Heart right ventricle (tissue), 16 donors: Measurements from ENCODE around the gene POLR2H. TPM values are rescaled to one million over a fixed set of nuclear protein-coding genes. Genes with fewer than 3 reads are reported as not detected.

Experiments used
- ATAC-seq, 8 donors: fragments of 200-7000 bp; cut with Tn5 transposase; one replicate each; pipeline ENCODE4 v1.9.1; 2020; ENCODE audit warnings: mild to moderate bottlenecking in 8 of 8, moderate library complexity in 8 of 8, moderate number of reproducible peaks in 1 of 8
- DNase-seq, 2 donors: peaks; one replicate each; pipeline ENCODE4 v3.0.0-alpha.2; 2020
- H3K27ac ChIP-seq, 10 donors: fragments of 200-600 bp; sonication (generic) in 2 of 10; one replicate each; pipeline versions ENCODE4 v1.5.0 to v1.8.0; 2020 to 2022; ENCODE audit warnings: mild to moderate bottlenecking in 3 of 10
- H3K27me3 ChIP-seq, 7 donors: fragments of 200-600 bp; one replicate each; pipeline ENCODE4 v1.8.0; 2021 to 2022; ENCODE audit warnings: mild to moderate bottlenecking in 2 of 7
- H3K36me3 ChIP-seq, 9 donors: fragments of 200-600 bp; sonication (generic) in 1 of 9; one replicate each; pipeline versions ENCODE4 v1.5.0 to v1.8.0; 2020 to 2022; ENCODE audit warnings: mild to moderate bottlenecking in 2 of 9
- H3K4me1 ChIP-seq, 9 donors: fragments of 200-600 bp; sonication (generic) in 1 of 9; one replicate each; pipeline versions ENCODE4 v1.5.0 to v1.8.0; 2020 to 2022; ENCODE audit warnings: mild to moderate bottlenecking in 4 of 9
- H3K4me3 ChIP-seq, 10 donors: fragments of 200-600 bp; sonication (generic) in 2 of 10; one replicate each; pipeline versions ENCODE4 v1.5.0 to v1.8.0; 2020 to 2022; ENCODE audit warnings: mild to moderate bottlenecking in 7 of 10, moderate library complexity in 2 of 10
- H3K9me3 ChIP-seq, 11 donors: fragments of 200-600 bp in 10 of 11; sonication (generic) in 2 of 11; one replicate each; pipeline versions ENCODE4 v1.5.0 to v1.8.0; 2013 to 2022; ENCODE audit warnings: mild to moderate bottlenecking in 2 of 11, control low read depth in 1 of 11, moderate library complexity in 1 of 11
- CTCF ChIP-seq, 9 donors: fragments of 200-600 bp; sonication (generic) in 2 of 9; IDR thresholded peaks; one replicate each; pipeline versions ENCODE4 v1.5.0 to v1.8.0; 2021 to 2022; ENCODE audit warnings: antibody characterized with exemption in 9 of 9, mild to moderate bottlenecking in 5 of 9, moderate library complexity in 1 of 9
- WGBS, 2 donors: extraction: QIAGEN DNeasy Blood & Tissue Kit; methylation state at CpG; one replicate each; pipeline ENCODE4 v1.1.7; 2013; ENCODE audit warnings: inconsistent platforms in 1 of 2; 5-methylcytosine and 5-hydroxymethylcytosine counted together
- intact Hi-C, 10 donors: fragments of 100-400 bp; cut with DNase I; formaldehyde crosslinking; loops; one replicate each; pipeline versions ENCODE4 v1.11.1 to v1.14.2; 2022
- polyA plus RNA-seq, 2 donors: library from polyadenylated mRNA; stranded (reverse); fragments of 200-250 nt; gene quantifications; one replicate each; pipeline ENCODE4 v1.2.3, GENCODE V29; 2013
- total RNA-seq, 10 donors: library from RNA; stranded (reverse); fragmentation: NEBNext Ultra II Directional in 3 of 10; extraction: Animal tissue kit (Norgen Biotek cat#: 25700) in 3 of 10; gene quantifications; one replicate each; pipeline versions ENCODE4 v1.2.1 to v1.2.4, GENCODE V29; 2021 to 2023
- donor health status: Arrhythmogenic right ventricular cardiomyopathy.
- donor health status: ischemic (EF 13 %, LVEDD 7.1; RV severe dilation, severe dysfunction).
- donor health status: healthy with polysubstance abuse.
- donor health status: DM: no; HTN: yes; CAD: no.
- donor health status: DM: no; HTN: no; CAD: no.
- donor health status: ischemic (EF 25% LVEDD 6.9; RV normal size, moderate dysfunction).
- donor health status: ischemic (EF 25% LVEDD 5.7; RV mildly dilated, moderate dysfunction).
- donor health status: healthy.
- donor health status: DM: yes; HTN: yes; CAD: no.
- donor health status: Ischemic cardiomyopathy.
- donor health status: ischemic (EF 35%, LVEDD 5.7; RV mildly dilated, moderate dysfunction).
- donor health status: nonischemic (EF 11% LVEDD 7.7; RV severe dilation, severe dysfunction).
- donor health status: DM: yes; HTN: yes; CAD: no.
- donor health status: PGD.
- donor health status: ischemic (EF 29% LVEDD 5.4; RV normal size, mild dysfunction).
- donor health status: nonischemic (EF 23%, LVEDD 6.1; RV moderate dilation, normal function).

Gene POLR2H
- total and polyA plus RNA-seq, 12 donors, result 17.4 to 63.7 (median 24.5) TPM

GRCh38 chr3:184399410-184399809 lies 37.9 kb downstream of the POLR2H start:
- Histone ChIP-seq H3K4me1 (no peaks in the 10 kb centered on the region), H3K4me3 (no peak overlapping the region), H3K36me3 (no peaks in the 10 kb centered on the region), H3K27ac (no peak overlapping the region), H3K27me3 (peaks cover 0 to 46% (median 28%) of the 10 kb centered on the region in 7 donors), H3K9me3 (no peaks in the 10 kb centered on the region)
- TF ChIP-seq CTCF (IDR thresholded peaks at IDR 0.05), result no peak
- WGBS, 2 donors, result 16 to 20% methylated on average over 9 of the region's 9 CpGs
- ATAC-seq (peak in 6 of 8 donors; percentile 39 to 84 (median 78)), DNase-seq (peak in 1 of 2 donors; percentile 44)
- intact Hi-C loops, result no loop called here

GRCh38 chr3:184405075-184406030 lies 43.8 kb downstream of the POLR2H start:
- Histone ChIP-seq H3K4me3 (no peak overlapping the region), H3K9me3 (no peaks in the 10 kb centered on the region), H3K27me3 (peaks cover 0 to 29% (median 13%) of the 10 kb centered on the region in 7 donors), H3K27ac (no peak overlapping the region), H3K36me3 (no peaks in the 10 kb centered on the region), H3K4me1 (no peaks in the 10 kb centered on the region)
- no peak for ATAC-seq
- intact Hi-C loops, result no loop called here
- no peak for DNase-seq
- TF ChIP-seq CTCF (IDR thresholded peaks at IDR 0.05), result no peak
- 75 to 80% methylated on average over 20 of the region's 20 CpGs for WGBS, 2 donors

- intact Hi-C loops, result no loop called here
- 87 to 92% methylated on average over 8 of the region's 8 CpGs for WGBS, 2 donors
- no peaks in the 10 kb centered on the region for H3K36me3 ChIP-seq
- ATAC-seq, result no peak
- no peaks in the 10 kb centered on the region for H3K9me3 ChIP-seq
- no peak for DNase-seq
- no peak for TF ChIP-seq CTCF (IDR thresholded peaks at IDR 0.05)
- no peaks in the 10 kb centered on the region for H3K4me1 ChIP-seq
- no peak overlapping the region for H3K4me3 ChIP-seq
- H3K27me3 ChIP-seq, result no peaks in the 10 kb centered on the region
- no peak overlapping the region for H3K27ac ChIP-seq
These were observed 47.9 kb downstream of the POLR2H start for GRCh38 chr3:184409331-184409926.

- Histone ChIP-seq H3K4me3 (no peak overlapping the region), H3K4me1 (no peaks in the 10 kb centered on the region), H3K36me3 (no peaks in the 10 kb centered on the region), H3K9me3 (no peaks in the 10 kb centered on the region), H3K27ac (no peak overlapping the region), H3K27me3 (no peaks in the 10 kb centered on the region)
- no peak for DNase-seq
- no peak for ATAC-seq
- intact Hi-C loops, result loop anchor here in 4 of 10 donors (10.0 kb wide), 1 partner anchor 105 kb away; no protein-coding TSS in a partner anchor
- 67 to 83% methylated on average over 12 of the region's 12 CpGs for WGBS, 2 donors
- no peak for TF ChIP-seq CTCF (IDR thresholded peaks at IDR 0.05)
These were observed 48.5 kb downstream of the POLR2H start for GRCh38 chr3:184409946-184410500.
